ENCODE results near the gene CRYGS.

CRYGS gene

DNA sequence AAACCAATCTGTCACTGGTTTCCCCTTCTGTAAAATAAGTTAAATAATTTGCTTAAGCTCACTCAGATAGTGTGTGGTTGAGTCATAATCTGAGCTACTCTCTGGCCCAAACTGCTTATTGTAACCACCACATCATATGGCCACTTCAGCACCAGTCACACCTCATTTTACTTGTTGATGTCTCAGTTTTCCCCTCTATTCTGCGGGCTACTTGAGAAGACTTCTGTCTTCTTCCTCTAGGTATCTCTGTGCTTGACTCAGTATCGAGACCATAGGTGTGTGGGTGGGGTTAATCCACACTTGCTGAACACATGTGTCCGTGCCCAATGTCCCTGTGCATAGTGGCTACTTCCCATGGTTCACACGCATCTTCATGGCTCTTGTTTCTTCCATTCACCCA is 32.9 kb downstream of the CRYGS start:
- no peaks in the 10 kb centered on the region for H3K36me3 ChIP-seq (ENCODE audit: low read depth)
- no peak for DNase-seq (ENCODE audit: low spot score)
- no peaks in the 10 kb centered on the region for H3K4me1 ChIP-seq (ENCODE audit: insufficient read depth, poor library complexity, severe bottlenecking)
- H3K27ac ChIP-seq (ENCODE audit: poor library complexity, severe bottlenecking): no peak overlapping the region
- TF ChIP-seq CTCF (IDR thresholded peaks at IDR 0.05; ENCODE audit: poor library complexity, severe bottlenecking): no peak
- no peaks in the 10 kb centered on the region for H3K9me3 ChIP-seq (ENCODE audit: severe bottlenecking)
- no peak overlapping the region for H3K4me3 ChIP-seq (ENCODE audit: severe bottlenecking)
- no peaks in the 10 kb centered on the region for H3K27me3 ChIP-seq (ENCODE audit: insufficient read depth, poor library complexity, severe bottlenecking)
- no peak for ATAC-seq (ENCODE audit: low read depth)

- Histone ChIP-seq H3K4me3 (ENCODE audit: severe bottlenecking) (no peak overlapping the region), H3K27me3 (ENCODE audit: insufficient read depth, poor library complexity, severe bottlenecking) (no peaks in the 10 kb centered on the region), H3K27ac (ENCODE audit: poor library complexity, severe bottlenecking) (no peak overlapping the region), H3K4me1 (ENCODE audit: insufficient read depth, poor library complexity, severe bottlenecking) (no peaks in the 10 kb centered on the region), H3K9me3 (ENCODE audit: severe bottlenecking) (no peaks in the 10 kb centered on the region), H3K36me3 (ENCODE audit: low read depth) (no peaks in the 10 kb centered on the region)
- DNase-seq (ENCODE audit: low spot score): no peak
- ATAC-seq (ENCODE audit: low read depth): peak; percentile 82
- TF ChIP-seq CTCF (IDR thresholded peaks at IDR 0.05; ENCODE audit: poor library complexity, severe bottlenecking): no peak
Measured at GRCh38 chr3:186510374-186511079, 33.7 kb downstream of the CRYGS start.

GRCh38 chr3:186509423-186509822 is 34.8 kb downstream of the CRYGS start:
- no peak for DNase-seq (ENCODE audit: low spot score)
- Histone ChIP-seq H3K36me3 (ENCODE audit: low read depth) (no peaks in the 10 kb centered on the region), H3K27ac (ENCODE audit: poor library complexity, severe bottlenecking) (no peak overlapping the region), H3K27me3 (ENCODE audit: insufficient read depth, poor library complexity, severe bottlenecking) (no peaks in the 10 kb centered on the region), H3K9me3 (ENCODE audit: severe bottlenecking) (no peaks in the 10 kb centered on the region), H3K4me3 (ENCODE audit: severe bottlenecking) (no peak overlapping the region), H3K4me1 (ENCODE audit: insufficient read depth, poor library complexity, severe bottlenecking) (no peaks in the 10 kb centered on the region)
- ATAC-seq (ENCODE audit: low read depth): no peak
- no peak for TF ChIP-seq CTCF (IDR thresholded peaks at IDR 0.05; ENCODE audit: poor library complexity, severe bottlenecking)

DNA sequence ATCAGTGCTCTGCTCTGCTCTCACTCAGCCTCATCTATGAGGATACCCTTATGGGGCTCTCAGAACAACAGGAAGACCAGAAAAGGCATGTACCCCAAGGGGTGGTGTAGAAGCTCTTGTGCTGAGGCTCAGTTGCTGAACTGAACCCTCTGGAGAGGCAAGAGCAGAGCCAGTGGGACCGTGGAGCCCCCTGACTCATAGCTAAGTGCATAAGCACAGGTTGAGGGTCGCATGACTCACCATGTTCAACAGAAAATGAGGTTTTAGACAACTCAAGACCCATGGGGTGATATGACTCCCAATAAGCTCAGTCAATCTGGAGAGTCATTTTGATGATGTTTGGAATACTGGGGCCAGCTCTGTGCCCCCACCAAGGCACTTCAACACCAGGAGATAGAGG is 37.3 kb downstream of the CRYGS start:
- no peaks in the 10 kb centered on the region for H3K4me1 ChIP-seq (ENCODE audit: insufficient read depth, poor library complexity, severe bottlenecking)
- no peaks in the 10 kb centered on the region for H3K27me3 ChIP-seq (ENCODE audit: insufficient read depth, poor library complexity, severe bottlenecking)
- no peak for DNase-seq (ENCODE audit: low spot score)
- no peak overlapping the region for H3K27ac ChIP-seq (ENCODE audit: poor library complexity, severe bottlenecking)
- no peak for TF ChIP-seq CTCF (IDR thresholded peaks at IDR 0.05; ENCODE audit: poor library complexity, severe bottlenecking)
- H3K36me3 ChIP-seq (ENCODE audit: low read depth): no peaks in the 10 kb centered on the region
- H3K9me3 ChIP-seq (ENCODE audit: severe bottlenecking): no peaks in the 10 kb centered on the region
- no peak overlapping the region for H3K4me3 ChIP-seq (ENCODE audit: severe bottlenecking)
- no peak for ATAC-seq (ENCODE audit: low read depth)

DNA sequence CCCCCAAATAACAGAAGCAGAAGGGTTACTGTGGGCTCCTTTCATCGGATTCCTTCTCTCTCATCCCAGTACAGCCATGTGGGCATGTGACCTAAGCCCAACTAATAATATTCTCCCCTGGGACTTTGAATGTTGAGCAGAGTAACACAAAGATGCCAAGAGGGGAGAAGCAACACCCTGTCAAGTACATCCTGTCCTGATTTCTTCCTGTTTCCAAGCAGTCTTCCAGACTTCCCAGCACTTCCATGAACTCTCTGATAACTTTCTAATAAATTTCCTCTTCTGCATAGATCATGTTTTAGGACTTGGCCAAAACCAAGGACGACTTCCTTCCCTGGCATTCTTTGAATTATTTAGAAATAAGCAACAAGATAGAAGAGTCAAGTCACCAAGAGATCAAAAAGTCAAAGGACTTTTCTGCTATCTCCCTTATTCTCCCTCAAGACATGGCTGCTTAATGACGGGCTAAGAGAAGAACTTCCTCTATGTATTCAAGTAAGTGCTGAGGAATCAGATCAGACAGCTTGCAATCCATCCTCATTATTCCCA is 37.9 kb downstream of the CRYGS start:
- H3K27me3 ChIP-seq (ENCODE audit: insufficient read depth, poor library complexity, severe bottlenecking): no peaks in the 10 kb centered on the region
- no peaks in the 10 kb centered on the region for H3K9me3 ChIP-seq (ENCODE audit: severe bottlenecking)
- no peak for ATAC-seq (ENCODE audit: low read depth)
- DNase-seq (ENCODE audit: low spot score): no peak
- H3K4me1 ChIP-seq (ENCODE audit: insufficient read depth, poor library complexity, severe bottlenecking): no peaks in the 10 kb centered on the region
- H3K4me3 ChIP-seq (ENCODE audit: severe bottlenecking): no peak overlapping the region
- TF ChIP-seq CTCF (IDR thresholded peaks at IDR 0.05; ENCODE audit: poor library complexity, severe bottlenecking): no peak
- no peak overlapping the region for H3K27ac ChIP-seq (ENCODE audit: poor library complexity, severe bottlenecking)
- H3K36me3 ChIP-seq (ENCODE audit: low read depth): no peaks in the 10 kb centered on the region

Measured in RWPE2 (cell line).